WTC11 (cell line): Measurements from ENCODE around the gene ATXN3L. TPM values are rescaled to one million over a fixed set of nuclear protein-coding genes. Genes with fewer than 3 reads are reported as not detected.

Source experiments
- ATAC-seq: fragments of 200-7000 bp; cut with Tn5 transposase; 2 replicates; pipeline ENCODE4 v1.10.0; 2021; ENCODE audit warnings: mild to moderate bottlenecking, moderate library complexity
- Bru-seq: library from RNA; stranded (reverse); fragments of 400-500 nt; gene quantifications from one replicate; lab custom pipeline; 2021; lab: Mats Ljungman, UMichigan
- CTCF ChIA-PET: fragments of 300-600 bp; sonication (Branson Sonifier 250); formaldehyde crosslinking; loops from one replicate; lab custom pipeline; 2021; ENCODE audit warnings: antibody characterized with exemption; lab: Charles Lee
- POLR2A ChIA-PET: fragments of 350-600 bp; sonication (Branson Sonifier 250); formaldehyde crosslinking; loops from one replicate; lab custom pipeline; 2021; ENCODE audit warnings: antibody characterized with exemption; lab: Charles Lee
- DNase-seq: peaks from one replicate; pipeline ENCODE4 v3.0.0; 2021; ENCODE audit warnings: low spot score
- H3K27ac Mint-ChIP-seq: 2 replicates; pipeline ENCODE4 v1.8.0; 2021; ENCODE audit warnings: mixed read lengths
- H3K27me3 Mint-ChIP-seq: 2 replicates; pipeline ENCODE4 v1.8.0; 2021; ENCODE audit warnings: low read depth, mild to moderate bottlenecking, moderate library complexity, mixed read lengths
- H3K36me3 Mint-ChIP-seq: 2 replicates; pipeline ENCODE4 v1.8.0; 2021; ENCODE audit warnings: mixed read lengths
- H3K4me1 Mint-ChIP-seq: 2 replicates; pipeline ENCODE4 v1.8.0; 2022; ENCODE audit warnings: mixed read lengths
- H3K4me3 Mint-ChIP-seq: 2 replicates; pipeline ENCODE4 v1.8.0; 2021; ENCODE audit warnings: mild to moderate bottlenecking, moderate library complexity, mixed read lengths
- H3K9me3 Mint-ChIP-seq: 2 replicates; pipeline ENCODE4 v1.8.0; 2021; ENCODE audit warnings: mixed read lengths
- CBFB ChIP-seq: sonication (generic); formaldehyde crosslinking; IDR thresholded peaks from 2 replicates; pipeline ENCODE4 v1.8.1; 2022; ENCODE audit warnings: mild to moderate bottlenecking, low read depth, missing genetic modification reagents
- CREB1 ChIP-seq: sonication (generic); formaldehyde crosslinking; IDR thresholded peaks from 2 replicates; pipeline ENCODE4 v1.8.0; 2023; ENCODE audit warnings: mild to moderate bottlenecking, missing genetic modification reagents
- ELF4 ChIP-seq: sonication (generic); formaldehyde crosslinking; IDR thresholded peaks from 2 replicates; pipeline ENCODE4 v1.8.1; 2022; ENCODE audit warnings: low read depth, mild to moderate bottlenecking, moderate library complexity, missing genetic modification reagents
- FOXP1 ChIP-seq: sonication (generic); formaldehyde crosslinking; IDR thresholded peaks from 2 replicates; pipeline ENCODE4 v1.8.0; 2022; ENCODE audit warnings: missing genetic modification reagents, mild to moderate bottlenecking, moderate library complexity, borderline replicate concordance
- GABPB1 ChIP-seq: sonication (generic); formaldehyde crosslinking; IDR thresholded peaks from 2 replicates; pipeline ENCODE4 v1.8.1; 2023; ENCODE audit warnings: mild to moderate bottlenecking, missing genetic modification reagents
- GTF2I ChIP-seq: fragments of 250-450 bp; sonication (Bioruptor Pico); conservative IDR thresholded peaks from 2 replicates; pipeline ENCODE4 v1.4.0; 2021; ENCODE audit warnings: mild to moderate bottlenecking
- KAT7 ChIP-seq: sonication (generic); formaldehyde crosslinking; IDR thresholded peaks from 2 replicates; pipeline ENCODE4 v1.8.1; 2023; ENCODE audit warnings: missing genetic modification reagents, mild to moderate bottlenecking, borderline replicate concordance
- NFE2L1 ChIP-seq: sonication (generic); formaldehyde crosslinking; IDR thresholded peaks from 2 replicates; pipeline ENCODE4 v1.8.1; 2023; ENCODE audit warnings: missing genetic modification reagents
- OVOL2 ChIP-seq: fragments of 250-450 bp; sonication (Bioruptor Pico); IDR thresholded peaks from 2 replicates; pipeline ENCODE4 v1.9.0; 2021; ENCODE audit warnings: mild to moderate bottlenecking, borderline replicate concordance
- SMAD3 ChIP-seq: sonication (generic); formaldehyde crosslinking; IDR thresholded peaks from 2 replicates; pipeline ENCODE4 v1.8.0; 2022; ENCODE audit warnings: missing genetic modification reagents, mild to moderate bottlenecking, borderline replicate concordance
- SP1 ChIP-seq: sonication (generic); formaldehyde crosslinking; conservative IDR thresholded peaks from 2 replicates; pipeline ENCODE4 v1.8.1; 2022; ENCODE audit warnings: missing genetic modification reagents
- ZBTB21 ChIP-seq: sonication (generic); formaldehyde crosslinking; IDR thresholded peaks from 2 replicates; pipeline ENCODE4 v1.8.1; 2023; ENCODE audit warnings: mild to moderate bottlenecking, missing genetic modification reagents, borderline replicate concordance
- ZNF121 ChIP-seq: sonication (generic); formaldehyde crosslinking; IDR thresholded peaks from 2 replicates; pipeline ENCODE4 v1.8.0; 2023; ENCODE audit warnings: missing genetic modification reagents
- ZNF263 ChIP-seq: sonication (generic); formaldehyde crosslinking; IDR thresholded peaks from 2 replicates; pipeline ENCODE4 v1.8.1; 2022; ENCODE audit warnings: low read depth, mild to moderate bottlenecking, moderate library complexity, missing genetic modification reagents
- ZNF416 ChIP-seq: fragments of 250-450 bp; sonication (Bioruptor Pico); IDR thresholded peaks from 2 replicates; pipeline ENCODE4 v1.9.0; 2021; ENCODE audit warnings: mild to moderate bottlenecking, inconsistent platforms
- long read RNA-seq, 3 experiments: library from RNA in 1 of 3; library from capped mRNA in 1 of 3; library from polyadenylated mRNA in 1 of 3; unstranded in 2 of 3; stranded (forward) in 1 of 3; transcript quantifications; one replicate each; pipeline ENCODE4 v2.0.0, GENCODE V29; 2021
- total RNA-seq: library from RNA; stranded (reverse); gene quantifications from 3 replicates; pipeline ENCODE4 v1.2.3, GENCODE V29; 2021
- TF ChIP-seq, protein P1 (sequence below): sonication (generic); formaldehyde crosslinking; IDR thresholded peaks from 2 replicates; pipeline ENCODE4 v1.8.1; 2022; ENCODE audit warnings: low read depth, mild to moderate bottlenecking, moderate library complexity, missing genetic modification reagents, borderline replicate concordance
- TF ChIP-seq, protein P2 (sequence below): fragments of 250-450 bp; sonication (Bioruptor Pico); IDR thresholded peaks from 2 replicates; pipeline ENCODE4 v1.9.0; 2021; ENCODE audit warnings: mild to moderate bottlenecking
- TF ChIP-seq, protein P3 (sequence below): fragments of 250-450 bp; sonication (Bioruptor Pico); conservative IDR thresholded peaks from 2 replicates; pipeline ENCODE4 v1.9.0; 2021; ENCODE audit warnings: mild to moderate bottlenecking
- TF ChIP-seq, protein P4 (sequence below): sonication (generic); formaldehyde crosslinking; IDR thresholded peaks from 2 replicates; pipeline ENCODE4 v1.8.0; 2022; ENCODE audit warnings: mild to moderate bottlenecking, missing genetic modification reagents

The ATXN3L gene
- not detected in 3 replicates for total RNA-seq
- not detected for Bru-seq, nascent RNA
- long read RNA-seq, experiment 1: 0 reads
- long read RNA-seq, experiment 2: 0 reads
- long read RNA-seq, experiment 3: 0 reads

DNA sequence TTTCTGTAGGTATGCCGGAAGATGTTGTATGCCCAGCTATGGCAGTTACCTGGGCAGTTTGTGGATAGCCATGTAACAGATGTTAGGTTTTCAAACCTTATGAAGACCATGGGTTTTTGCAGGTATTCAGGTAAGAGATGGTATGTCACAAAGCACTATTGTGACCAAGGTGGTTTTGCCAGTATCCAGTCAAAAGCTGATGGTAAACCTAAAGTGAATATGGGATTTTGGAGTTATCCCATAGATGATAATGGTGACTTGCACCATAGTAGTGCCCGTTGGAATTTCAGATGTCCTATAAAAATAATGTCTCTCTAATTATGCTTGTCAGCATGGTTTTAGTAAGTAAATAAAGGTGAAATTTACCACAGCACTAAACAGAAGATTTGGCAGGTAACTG lies at the start of gene ATXN3L:
Gene ATXN3L (minus strand): TSS at position 101 of the 400 bp plus-strand sequence. CDS start 119 bp downstream, outside the sequence.
- no peaks in the 10 kb centered on the region for H3K4me1 Mint-ChIP-seq
- H3K4me3 Mint-ChIP-seq: no peak within 1 kb of the TSS
- POLR2A ChIA-PET: no interaction called here
- H3K27ac Mint-ChIP-seq: no peak within 1 kb of the TSS
- H3K27me3 Mint-ChIP-seq: no peaks in the 10 kb centered on the region
- H3K36me3 Mint-ChIP-seq: no peaks in the 10 kb centered on the region
- DNase-seq: no peak
- ATAC-seq: no peak
- CTCF ChIA-PET: no interaction called here
- TF ChIP-seq ZNF416 (CRISPR knock-in tag) (no peak), SP1 (CRISPR knock-in tag) (no peak), CBFB (CRISPR knock-in tag) (no peak), ELF4 (CRISPR knock-in tag) (no peak), SMAD3 (CRISPR knock-in tag) (no peak), OVOL2 (CRISPR knock-in tag) (no peak)
- TF ChIP-seq, protein P1, sequence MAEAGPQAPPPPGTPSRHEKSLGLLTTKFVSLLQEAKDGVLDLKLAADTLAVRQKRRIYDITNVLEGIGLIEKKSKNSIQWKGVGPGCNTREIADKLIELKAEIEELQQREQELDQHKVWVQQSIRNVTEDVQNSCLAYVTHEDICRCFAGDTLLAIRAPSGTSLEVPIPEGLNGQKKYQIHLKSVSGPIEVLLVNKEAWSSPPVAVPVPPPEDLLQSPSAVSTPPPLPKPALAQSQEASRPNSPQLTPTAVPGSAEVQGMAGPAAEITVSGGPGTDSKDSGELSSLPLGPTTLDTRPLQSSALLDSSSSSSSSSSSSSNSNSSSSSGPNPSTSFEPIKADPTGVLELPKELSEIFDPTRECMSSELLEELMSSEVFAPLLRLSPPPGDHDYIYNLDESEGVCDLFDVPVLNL (CRISPR knock-in tag): no peak
- TF ChIP-seq, protein P2, sequence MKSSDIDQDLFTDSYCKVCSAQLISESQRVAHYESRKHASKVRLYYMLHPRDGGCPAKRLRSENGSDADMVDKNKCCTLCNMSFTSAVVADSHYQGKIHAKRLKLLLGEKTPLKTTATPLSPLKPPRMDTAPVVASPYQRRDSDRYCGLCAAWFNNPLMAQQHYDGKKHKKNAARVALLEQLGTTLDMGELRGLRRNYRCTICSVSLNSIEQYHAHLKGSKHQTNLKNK (CRISPR knock-in tag): no peak
- H3K9me3 Mint-ChIP-seq: peaks cover 5% of the 10 kb centered on the region; the same call in 1 of the 2 replicates

DNA sequence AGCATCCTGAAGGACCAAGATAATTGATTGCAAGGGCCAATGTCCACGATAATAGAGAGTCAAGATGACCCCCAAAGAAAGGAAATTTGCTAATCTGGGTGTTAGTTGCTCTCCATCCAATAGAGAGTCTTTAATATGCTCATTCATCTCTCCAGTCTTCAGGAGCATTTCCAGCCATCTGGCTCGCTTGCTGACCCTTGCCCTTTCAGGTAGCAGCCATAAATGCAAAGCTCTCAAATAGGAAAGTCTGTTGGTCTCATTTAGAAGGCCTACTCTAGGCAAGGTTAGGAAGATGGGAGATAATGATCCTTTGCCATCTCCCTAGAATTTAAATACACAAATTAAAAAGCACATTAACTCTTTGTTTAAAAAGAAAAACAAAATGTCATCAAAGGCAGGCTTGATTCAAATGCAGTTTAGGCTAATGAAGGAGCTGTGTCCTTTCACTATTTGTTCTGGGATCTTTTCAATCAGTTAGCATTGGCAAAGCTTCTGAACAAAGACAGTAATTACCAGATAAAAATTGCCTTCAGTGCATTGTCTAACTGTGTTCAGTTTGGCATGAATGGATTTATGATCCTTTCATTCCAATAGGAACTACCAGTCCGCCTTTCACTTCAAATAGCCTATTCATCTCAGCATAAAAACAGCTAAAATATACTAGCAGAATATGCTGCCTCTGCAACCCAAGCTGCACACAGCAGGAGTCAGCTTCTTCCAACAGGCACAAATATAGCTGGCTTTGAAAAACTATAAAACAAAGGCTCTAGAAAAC lies 49.6 kb upstream of the ATXN3L start:
- Mint-ChIP-seq H3K4me1 (peaks cover 42% of the 10 kb centered on the region), H3K36me3 (no peaks in the 10 kb centered on the region), H3K27me3 (no peaks in the 10 kb centered on the region), H3K27ac (no peak overlapping the region), H3K4me3 (no peak overlapping the region; the same call in 1 of the 2 replicates), H3K9me3 (no peaks in the 10 kb centered on the region)
- no peak for ATAC-seq
- ChIA-PET POLR2A (interaction anchor here (0.5 kb wide), 1 partner anchor 141 kb away, joined by 10 read pairs; no protein-coding TSS in a partner anchor), CTCF (interaction anchor here (1.5 kb wide), 1 partner anchor 422 kb away, joined by 3 read pairs; no protein-coding TSS in a partner anchor)
- DNase-seq: no peak
- TF ChIP-seq ZBTB21 (CRISPR knock-in tag) (no peak), GABPB1 (CRISPR knock-in tag) (no peak), ZNF121 (no peak), FOXP1 (CRISPR knock-in tag) (no peak), GTF2I (CRISPR knock-in tag) (no peak), CREB1 (no peak), KAT7 (CRISPR knock-in tag) (no peak), NFE2L1 (CRISPR knock-in tag) (no peak), ZNF263 (CRISPR knock-in tag) (no peak)
- TF ChIP-seq, protein P3, sequence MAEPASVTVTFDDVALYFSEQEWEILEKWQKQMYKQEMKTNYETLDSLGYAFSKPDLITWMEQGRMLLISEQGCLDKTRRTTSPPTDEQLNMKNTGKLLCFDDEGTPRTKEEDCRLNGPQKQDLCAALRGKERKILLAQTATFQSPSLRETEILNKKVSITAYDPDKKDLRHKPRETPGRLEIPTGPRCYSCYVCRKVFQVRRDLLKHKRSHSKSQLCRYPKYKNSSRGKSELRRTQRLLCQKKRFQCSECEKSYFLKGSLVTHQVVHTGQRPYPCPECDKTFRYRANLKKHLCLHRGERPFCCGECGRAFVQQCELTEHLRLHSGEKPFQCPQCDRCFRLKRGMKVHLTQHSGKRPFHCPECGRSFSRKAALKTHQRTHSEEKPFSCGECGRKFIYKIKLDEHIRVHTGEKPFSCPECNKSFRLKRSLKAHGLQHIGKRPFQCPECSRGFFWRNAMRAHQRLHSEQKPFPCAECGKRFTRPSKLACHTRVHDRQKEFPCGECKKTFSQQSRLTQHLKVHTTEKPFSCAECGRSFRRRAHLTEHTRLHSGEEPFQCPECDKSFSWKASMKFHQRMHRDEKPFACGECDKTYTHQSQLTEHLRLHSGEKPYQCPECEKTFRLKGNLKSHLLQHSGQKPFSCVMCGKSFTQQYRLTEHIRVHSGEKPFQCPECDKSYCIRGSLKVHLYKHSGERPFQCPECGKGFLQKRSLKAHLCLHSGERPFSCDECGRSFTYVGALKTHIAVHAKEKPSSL (CRISPR knock-in tag): no peak
- TF ChIP-seq, protein P4, sequence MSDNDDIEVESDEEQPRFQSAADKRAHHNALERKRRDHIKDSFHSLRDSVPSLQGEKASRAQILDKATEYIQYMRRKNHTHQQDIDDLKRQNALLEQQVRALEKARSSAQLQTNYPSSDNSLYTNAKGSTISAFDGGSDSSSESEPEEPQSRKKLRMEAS (CRISPR knock-in tag): no peak
